K562 (cell line): ENCODE measurements around the gene KCNMB2.

Source experiments
- FOXJ3 ChIP-seq: sonication (generic); formaldehyde crosslinking; IDR thresholded peaks from 2 replicates; pipeline ENCODE4 v1.4.0; 2020; ENCODE audit warnings: mild to moderate bottlenecking, missing genetic modification reagents
- KHSRP ChIP-seq: fragments of 450-650 bp; IDR thresholded peaks from 2 replicates; pipeline ENCODE4 v1.6.1; 2017
- LEF1 ChIP-seq: fragments of 450-650 bp; IDR thresholded peaks from 2 replicates; pipeline ENCODE4 v1.6.1; 2016; ENCODE audit warnings: mild to moderate bottlenecking
- NFIC ChIP-seq: fragments of 450-650 bp; IDR thresholded peaks from 2 replicates; pipeline ENCODE4 v1.6.1; 2017; ENCODE audit warnings: mild to moderate bottlenecking, inconsistent platforms
- ZNF121 ChIP-seq: sonication (generic); formaldehyde crosslinking; conservative IDR thresholded peaks from 2 replicates; pipeline ENCODE4 v1.8.0; 2022; ENCODE audit warnings: missing genetic modification reagents

GRCh38 chr3:178714925-178715832 is 178.9 kb downstream of the KCNMB2 start:
- TF ChIP-seq LEF1 (no peak), FOXJ3 (CRISPR knock-in tag) (no peak), ZNF121 (no peak), NFIC (no peak), KHSRP (no peak)
